Smooth muscle cell (in vitro differentiated cells): Measurements from ENCODE around the gene AGAP2. TPM values are rescaled to one million over a fixed set of nuclear protein-coding genes. Genes with fewer than 3 reads are reported as not detected.

ENCODE experiments used
- DNase-seq: peaks from one replicate; lab custom pipeline; 2025; ENCODE audit not compliant: unreplicated experiment; lab: John Stamatoyannopoulos, UW
- H2AFZ ChIP-seq: fragments of 200-600 bp; sonication (generic); 2 replicates; pipeline ENCODE4 v1.6.0; 2016; ENCODE audit warnings: antibody characterized with exemption, low read depth, mild to moderate bottlenecking
- H3F3A ChIP-seq: fragments of 200-600 bp; sonication (generic); 2 replicates; pipeline ENCODE4 v1.6.0; 2017; ENCODE audit warnings: antibody characterized with exemption, low read depth
- H3K27ac ChIP-seq: fragments of 200-600 bp; sonication (generic); 2 replicates; pipeline ENCODE4 v1.5.1; 2016; ENCODE audit warnings: low read depth, mild to moderate bottlenecking
- H3K27me3 ChIP-seq: fragments of 200-600 bp; sonication (generic); 2 replicates; pipeline ENCODE4 v1.6.1; 2016; ENCODE audit warnings: low read depth, mild to moderate bottlenecking
- H3K36me3 ChIP-seq: fragments of 200-600 bp; sonication (generic); 2 replicates; pipeline ENCODE4 v1.5.1; 2016; ENCODE audit warnings: low read depth
- H3K4me1 ChIP-seq: fragments of 200-600 bp; sonication (generic); 2 replicates; pipeline ENCODE4 v1.5.1; 2016; ENCODE audit warnings: low read depth
- H3K4me2 ChIP-seq: fragments of 200-600 bp; sonication (generic); 2 replicates; pipeline ENCODE4 v1.6.0; 2016; ENCODE audit warnings: mild to moderate bottlenecking
- H3K4me3 ChIP-seq: fragments of 200-600 bp; sonication (generic); 2 replicates; pipeline ENCODE4 v1.5.1; 2016; ENCODE audit warnings: mild to moderate bottlenecking
- H3K79me2 ChIP-seq: fragments of 200-600 bp; sonication (generic); 2 replicates; pipeline ENCODE4 v1.6.0; 2016; ENCODE audit warnings: low read depth, mild to moderate bottlenecking
- H3K9ac ChIP-seq: fragments of 200-600 bp; sonication (generic); 2 replicates; pipeline ENCODE4 v1.6.0; 2016; ENCODE audit warnings: low read depth
- H3K9me3 ChIP-seq: fragments of 200-600 bp; sonication (generic); replicated peaks from 2 replicates; pipeline ENCODE4 v1.5.1; 2016; ENCODE audit warnings: low read depth
- H4K20me1 ChIP-seq: fragments of 200-600 bp; sonication (generic); 2 replicates; pipeline ENCODE4 v1.6.0; 2016; ENCODE audit warnings: low read depth
- WGBS: methylation state at CpG from one replicate; pipeline ENCODE4 v1.1.7; 2016; ENCODE audit warnings: low lambda C conversion rate; 5-methylcytosine and 5-hydroxymethylcytosine counted together
- polyA plus RNA-seq: library from polyadenylated mRNA; unstranded; fragments of >200 nt; fragmentation: Nextera tagmentation; extraction: Ambion mirVana; gene quantifications from 2 replicates; pipeline ENCODE4 v1.2.1, GENCODE V29; 2016
- total RNA-seq: library from RNA; depleted of rRNA; stranded (reverse); fragments of >200 nt; gene quantifications from 2 replicates; pipeline ENCODE4 v1.2.3, GENCODE V29; 2014
- TF ChIP-seq, protein P1 (sequence below): fragments of 200-600 bp; sonication (generic); IDR thresholded peaks from 2 replicates; pipeline ENCODE4 v1.5.1; 2017; ENCODE audit warnings: borderline replicate concordance, mild to moderate bottlenecking, antibody characterized with exemption; ENCODE audit not compliant: insufficient read depth, poor library complexity, severe bottlenecking

The AGAP2 gene
- total and polyA plus RNA-seq, 2 experiments from 2014 or later, result not detected

GRCh38 chr12:57766464-57767304 is 28.1 kb upstream of the AGAP2 start, which contains the start of gene CYP27B1:
Gene CYP27B1 (minus strand): TSS chr12:57767078. CDS start chr12:57767041, 37 bp downstream.
- peak within 1 kb of the TSS; percentile 84 for H3K4me2 ChIP-seq
- WGBS, result 6% methylated on average over 38 of the region's 38 CpGs
- H3K27me3 ChIP-seq, result peaks cover 67% of the 10 kb centered on the region
- no peaks in the 10 kb centered on the region for H3F3A ChIP-seq
- no peak within 1 kb of the TSS for H2AFZ ChIP-seq
- H3K4me3 ChIP-seq, result peak within 1 kb of the TSS; percentile 44
- TF ChIP-seq, protein P1, sequence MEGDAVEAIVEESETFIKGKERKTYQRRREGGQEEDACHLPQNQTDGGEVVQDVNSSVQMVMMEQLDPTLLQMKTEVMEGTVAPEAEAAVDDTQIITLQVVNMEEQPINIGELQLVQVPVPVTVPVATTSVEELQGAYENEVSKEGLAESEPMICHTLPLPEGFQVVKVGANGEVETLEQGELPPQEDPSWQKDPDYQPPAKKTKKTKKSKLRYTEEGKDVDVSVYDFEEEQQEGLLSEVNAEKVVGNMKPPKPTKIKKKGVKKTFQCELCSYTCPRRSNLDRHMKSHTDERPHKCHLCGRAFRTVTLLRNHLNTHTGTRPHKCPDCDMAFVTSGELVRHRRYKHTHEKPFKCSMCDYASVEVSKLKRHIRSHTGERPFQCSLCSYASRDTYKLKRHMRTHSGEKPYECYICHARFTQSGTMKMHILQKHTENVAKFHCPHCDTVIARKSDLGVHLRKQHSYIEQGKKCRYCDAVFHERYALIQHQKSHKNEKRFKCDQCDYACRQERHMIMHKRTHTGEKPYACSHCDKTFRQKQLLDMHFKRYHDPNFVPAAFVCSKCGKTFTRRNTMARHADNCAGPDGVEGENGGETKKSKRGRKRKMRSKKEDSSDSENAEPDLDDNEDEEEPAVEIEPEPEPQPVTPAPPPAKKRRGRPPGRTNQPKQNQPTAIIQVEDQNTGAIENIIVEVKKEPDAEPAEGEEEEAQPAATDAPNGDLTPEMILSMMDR, result no peak
- H3K9ac ChIP-seq, result no peak within 1 kb of the TSS
- no peaks in the 10 kb centered on the region for H3K79me2 ChIP-seq
- H3K9me3 ChIP-seq, result no peaks in the 10 kb centered on the region
- no peak within 1 kb of the TSS for H3K27ac ChIP-seq
- H4K20me1 ChIP-seq, result no peaks in the 10 kb centered on the region
- peaks cover 26% of the 10 kb centered on the region for H3K4me1 ChIP-seq
- H3K36me3 ChIP-seq, result no peaks in the 10 kb centered on the region
- no peak for DNase-seq

- Histone ChIP-seq H3K9ac (no peak overlapping the region), H3K79me2 (no peaks in the 10 kb centered on the region), H3F3A (no peaks in the 10 kb centered on the region), H2AFZ (no peak overlapping the region), H3K9me3 (no peaks in the 10 kb centered on the region), H3K36me3 (no peaks in the 10 kb centered on the region), H3K4me2 (peak overlapping the region; percentile 84), H3K27me3 (peaks cover 72% of the 10 kb centered on the region), H3K4me1 (peaks cover 26% of the 10 kb centered on the region), H3K27ac (no peak overlapping the region), H4K20me1 (no peaks in the 10 kb centered on the region), H3K4me3 (peak overlapping the region; percentile 44)
- DNase-seq, result no peak
- WGBS, result 9% methylated on average over 37 of the region's 40 CpGs
- TF ChIP-seq, protein P1, result no peak
Measured at GRCh38 chr12:57765698-57766463, 27.3 kb upstream of the AGAP2 start.

DNA sequence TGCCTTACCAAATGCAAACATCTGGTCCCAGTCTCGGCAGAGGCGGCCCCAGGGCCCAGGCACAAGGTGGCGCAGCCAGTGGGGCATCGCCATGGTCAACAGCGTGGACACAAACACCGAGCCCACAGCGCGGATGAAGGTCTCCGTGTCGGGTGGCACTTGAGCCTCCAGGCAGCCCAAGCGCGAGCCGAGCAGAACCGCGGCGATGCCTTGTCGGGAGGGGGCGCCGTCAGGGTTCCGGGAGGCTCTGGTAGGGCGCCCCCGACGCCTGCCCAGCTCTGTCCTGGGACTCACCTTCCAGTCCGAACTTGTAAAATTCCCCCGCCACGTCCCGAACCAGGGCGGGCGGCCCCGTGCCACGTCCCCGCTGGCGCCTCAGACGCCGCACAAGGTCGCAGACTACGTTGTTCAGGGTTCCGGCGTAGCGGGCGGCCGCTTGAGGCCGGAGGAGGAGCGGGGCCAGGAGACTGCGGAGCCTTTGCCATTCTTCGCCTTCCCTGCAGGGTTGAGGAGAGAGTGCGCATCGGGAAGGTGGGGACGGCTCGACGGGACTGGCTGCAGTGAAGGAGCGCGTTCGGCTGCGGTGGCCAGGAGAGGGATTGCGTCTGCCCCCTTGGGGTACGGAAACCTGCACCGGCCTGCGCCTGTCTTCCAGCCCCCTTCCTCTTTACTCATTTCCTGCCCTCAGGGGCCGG is 26.6 kb upstream of the AGAP2 start:
- Histone ChIP-seq H3K4me3 (peak overlapping the region; percentile 44), H3K27me3 (peaks cover 72% of the 10 kb centered on the region), H3K9ac (no peak overlapping the region), H3K4me2 (peak overlapping the region; percentile 84), H4K20me1 (peaks cover 4% of the 10 kb centered on the region), H3K27ac (no peak overlapping the region), H3F3A (no peaks in the 10 kb centered on the region), H3K4me1 (peaks cover 26% of the 10 kb centered on the region), H3K36me3 (no peaks in the 10 kb centered on the region), H3K79me2 (no peaks in the 10 kb centered on the region), H2AFZ (no peak overlapping the region), H3K9me3 (no peaks in the 10 kb centered on the region)
- 3% methylated on average over 57 of the region's 60 CpGs for WGBS
- TF ChIP-seq, protein P1, result peak; percentile 15
- no peak for DNase-seq
